Upper lobe of right lung (tissue), 1 donor: ENCODE results near the gene COL18A1. TPM values are rescaled to one million over a fixed set of nuclear protein-coding genes. Genes with fewer than 3 reads are reported as not detected.

Experiments used
- ATAC-seq: fragments of 200-7000 bp; cut with Tn5 transposase; one replicate; pipeline ENCODE4 v1.9.1; 2020; ENCODE audit warnings: mild to moderate bottlenecking, moderate library complexity
- DNase-seq: peaks from one replicate; pipeline ENCODE4 v3.0.0-alpha.2; 2020
- H3K27ac ChIP-seq: fragments of 200-600 bp; one replicate; pipeline ENCODE4 v1.8.0; 2022
- H3K27me3 ChIP-seq: fragments of 200-600 bp; one replicate; pipeline ENCODE4 v1.8.0; 2022; ENCODE audit warnings: mild to moderate bottlenecking
- H3K36me3 ChIP-seq: fragments of 200-600 bp; one replicate; pipeline ENCODE4 v1.8.0; 2022
- H3K4me1 ChIP-seq: fragments of 200-600 bp; one replicate; pipeline ENCODE4 v1.8.0; 2022
- H3K4me3 ChIP-seq: fragments of 200-600 bp; one replicate; pipeline ENCODE4 v1.8.0; 2022; ENCODE audit warnings: mild to moderate bottlenecking
- H3K9me3 ChIP-seq: fragments of 200-600 bp; one replicate; pipeline ENCODE4 v1.8.0; 2022
- intact Hi-C: fragments of 100-400 bp; cut with DNase I; formaldehyde crosslinking; loops from one replicate; pipeline ENCODE4 v1.11.0; 2022
- total RNA-seq: library from RNA; stranded (reverse); fragmentation: NEBNext Ultra II Directional; extraction: Animal tissue kit (Norgen Biotek cat#: 25700); gene quantifications from one replicate; pipeline ENCODE4 v1.2.1, GENCODE V29; 2021
- TF ChIP-seq, protein P1 (sequence below): fragments of 200-600 bp; IDR thresholded peaks from one replicate; pipeline ENCODE4 v1.8.0; 2022; ENCODE audit warnings: antibody characterized with exemption
- donor health status: DM: no; HTN: yes; CAD: no; lungs with severe emphysema.

COL18A1 gene
- total RNA-seq, 1 donor from 2014 or later: 60.4 TPM

DNA sequence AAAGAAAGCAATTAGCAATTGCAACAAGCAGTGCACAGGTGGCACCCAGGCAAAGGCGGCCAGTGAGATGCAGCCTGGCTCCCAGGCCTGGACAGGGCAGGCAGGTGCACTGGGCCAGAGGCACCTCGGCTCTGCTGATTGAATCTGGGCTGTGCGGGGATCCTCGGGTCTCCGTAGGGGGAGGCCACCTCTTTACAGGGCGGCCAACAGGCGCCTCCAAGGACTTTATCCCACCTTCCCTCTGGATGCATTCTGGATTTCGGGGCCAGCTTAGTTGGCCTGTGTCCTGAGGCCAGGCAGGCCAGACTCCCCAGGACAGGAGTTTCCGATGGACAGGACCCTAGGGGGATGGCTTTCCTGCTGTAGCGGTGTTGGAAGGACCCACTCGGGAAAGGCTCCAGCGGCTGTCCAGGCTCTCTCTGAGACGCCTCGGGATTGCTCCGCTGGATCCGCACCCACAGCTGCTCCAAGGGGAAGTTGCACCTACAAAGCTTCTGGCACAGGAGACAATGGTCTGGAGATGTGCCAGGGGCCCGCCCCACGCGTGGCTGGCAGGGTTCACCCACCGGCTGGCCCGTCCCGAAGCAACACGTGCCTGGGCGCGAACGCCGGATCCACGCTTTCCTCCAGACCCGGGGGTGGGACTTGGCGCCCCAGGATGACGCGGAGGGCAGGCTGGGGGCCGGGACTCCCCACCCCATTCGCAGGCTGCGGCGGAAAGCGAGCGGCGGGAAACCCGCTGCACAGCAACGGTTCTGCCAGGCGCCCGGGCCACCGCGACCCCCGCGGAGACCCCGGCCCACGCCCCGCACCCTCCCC, 136.5 kb downstream of the COL18A1 start:
- Histone ChIP-seq H3K36me3 (no peaks in the 10 kb centered on the region), H3K27me3 (no peaks in the 10 kb centered on the region), H3K9me3 (no peaks in the 10 kb centered on the region), H3K4me3 (peak overlapping the region; percentile 55), H3K4me1 (peaks cover 7% of the 10 kb centered on the region), H3K27ac (peak overlapping the region; percentile 36)
- ATAC-seq (peak; percentile 75), DNase-seq (peak; percentile 90)
- TF ChIP-seq, protein P1, sequence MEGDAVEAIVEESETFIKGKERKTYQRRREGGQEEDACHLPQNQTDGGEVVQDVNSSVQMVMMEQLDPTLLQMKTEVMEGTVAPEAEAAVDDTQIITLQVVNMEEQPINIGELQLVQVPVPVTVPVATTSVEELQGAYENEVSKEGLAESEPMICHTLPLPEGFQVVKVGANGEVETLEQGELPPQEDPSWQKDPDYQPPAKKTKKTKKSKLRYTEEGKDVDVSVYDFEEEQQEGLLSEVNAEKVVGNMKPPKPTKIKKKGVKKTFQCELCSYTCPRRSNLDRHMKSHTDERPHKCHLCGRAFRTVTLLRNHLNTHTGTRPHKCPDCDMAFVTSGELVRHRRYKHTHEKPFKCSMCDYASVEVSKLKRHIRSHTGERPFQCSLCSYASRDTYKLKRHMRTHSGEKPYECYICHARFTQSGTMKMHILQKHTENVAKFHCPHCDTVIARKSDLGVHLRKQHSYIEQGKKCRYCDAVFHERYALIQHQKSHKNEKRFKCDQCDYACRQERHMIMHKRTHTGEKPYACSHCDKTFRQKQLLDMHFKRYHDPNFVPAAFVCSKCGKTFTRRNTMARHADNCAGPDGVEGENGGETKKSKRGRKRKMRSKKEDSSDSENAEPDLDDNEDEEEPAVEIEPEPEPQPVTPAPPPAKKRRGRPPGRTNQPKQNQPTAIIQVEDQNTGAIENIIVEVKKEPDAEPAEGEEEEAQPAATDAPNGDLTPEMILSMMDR: no peak
- intact Hi-C loops: no loop called here

DNA sequence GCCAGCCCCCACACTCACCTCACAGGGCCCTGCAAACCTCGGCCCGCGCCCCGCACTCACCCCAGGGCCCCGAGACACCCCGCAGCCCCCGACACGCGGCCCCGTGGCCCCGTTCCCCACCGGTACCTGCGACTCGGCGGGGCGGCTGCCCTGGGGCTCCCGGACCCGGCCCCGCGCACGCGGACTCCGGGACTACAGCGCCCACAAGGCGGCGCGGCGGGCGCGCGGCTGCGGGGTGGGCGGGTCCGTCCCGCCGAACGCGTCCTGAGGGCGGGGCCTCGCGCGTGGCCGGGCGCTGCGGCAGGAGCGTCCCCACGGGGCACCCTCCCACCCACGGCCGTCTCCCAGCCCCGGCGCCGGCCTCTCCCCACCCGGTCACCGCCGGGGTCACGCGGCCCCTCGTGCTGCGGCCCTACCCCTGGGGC, 137.3 kb downstream of the COL18A1 start, which contains the start of gene SLC19A1:
Gene SLC19A1 (minus strand): TSS at position 199 of the 425 bp plus-strand sequence. CDS start 4,481 bp downstream, outside the sequence.
- intact Hi-C loops: no loop called here
- Histone ChIP-seq H3K36me3 (no peaks in the 10 kb centered on the region), H3K27me3 (no peaks in the 10 kb centered on the region), H3K9me3 (no peaks in the 10 kb centered on the region), H3K4me1 (peaks cover 7% of the 10 kb centered on the region), H3K4me3 (peak within 1 kb of the TSS; percentile 55), H3K27ac (peak within 1 kb of the TSS; percentile 55)
- ATAC-seq (peak; percentile 91), DNase-seq (peak; percentile 88)
- TF ChIP-seq, protein P1: peak; percentile 26

DNA sequence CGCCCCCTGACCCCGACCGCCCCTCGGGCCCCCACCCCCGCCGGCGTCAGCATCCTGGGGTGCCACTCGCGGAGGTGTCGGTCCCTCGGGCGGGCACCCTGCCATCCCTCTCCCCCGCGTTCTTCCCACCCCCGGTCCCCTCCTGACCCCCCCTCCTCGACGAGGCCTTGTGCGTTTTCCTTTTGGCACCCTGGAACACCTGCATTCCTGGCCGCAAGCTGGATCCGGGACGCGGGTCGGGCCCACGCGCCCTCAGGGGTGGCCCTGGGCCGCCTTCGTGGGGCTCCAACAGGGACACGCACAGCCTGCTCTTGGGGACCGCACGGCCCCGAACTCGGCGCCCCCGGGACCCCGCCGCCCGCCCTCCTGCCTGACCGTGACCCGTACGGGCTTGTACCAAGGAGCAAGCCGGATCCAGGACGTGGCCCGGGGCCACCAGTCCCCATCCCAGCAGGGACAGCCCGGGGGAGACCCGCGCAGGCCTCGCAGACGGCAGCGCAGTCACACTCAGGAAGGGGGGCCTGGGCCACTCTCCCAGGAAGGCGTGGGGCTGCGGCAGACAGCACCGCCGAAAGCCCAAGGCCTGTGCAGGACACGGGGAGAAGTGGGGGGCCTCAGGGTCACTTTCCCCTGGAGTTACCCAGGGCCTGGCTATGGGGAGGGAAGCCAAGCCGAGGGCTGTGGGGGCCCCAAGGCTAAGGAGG, 137.9 kb downstream of the COL18A1 start:
- TF ChIP-seq, protein P1: no peak
- intact Hi-C loops: no loop called here
- H3K27ac ChIP-seq: peak overlapping the region; percentile 55
- H3K9me3 ChIP-seq: no peaks in the 10 kb centered on the region
- no peaks in the 10 kb centered on the region for H3K27me3 ChIP-seq
- DNase-seq: peak; percentile 70
- H3K4me3 ChIP-seq: peak overlapping the region; percentile 55
- no peaks in the 10 kb centered on the region for H3K36me3 ChIP-seq
- H3K4me1 ChIP-seq: peaks cover 7% of the 10 kb centered on the region
- ATAC-seq: no peak

DNA sequence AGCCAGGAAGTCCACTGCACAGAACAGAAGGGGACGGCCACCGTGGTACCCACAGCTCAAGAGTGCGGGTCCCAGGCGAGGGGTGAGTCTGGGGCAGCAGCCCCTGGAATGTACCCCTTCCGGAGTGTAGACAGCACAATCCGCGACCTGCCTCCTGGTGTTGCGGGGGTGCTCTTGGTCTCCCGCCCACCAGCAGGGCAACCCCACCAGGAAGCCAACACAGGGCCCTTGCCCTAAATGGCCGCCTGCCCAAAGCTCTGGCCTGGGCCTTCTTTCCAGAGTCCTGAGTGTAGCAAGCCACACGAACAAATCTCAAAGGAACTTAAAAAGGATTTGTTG, 138.4 kb downstream of the COL18A1 start:
- Histone ChIP-seq H3K9me3 (no peaks in the 10 kb centered on the region), H3K36me3 (no peaks in the 10 kb centered on the region), H3K4me3 (no peak overlapping the region), H3K27ac (no peak overlapping the region), H3K27me3 (no peaks in the 10 kb centered on the region), H3K4me1 (peaks cover 7% of the 10 kb centered on the region)
- ATAC-seq (no peak), DNase-seq (no peak)
- TF ChIP-seq, protein P1: no peak
- intact Hi-C loops: no loop called here

DNA sequence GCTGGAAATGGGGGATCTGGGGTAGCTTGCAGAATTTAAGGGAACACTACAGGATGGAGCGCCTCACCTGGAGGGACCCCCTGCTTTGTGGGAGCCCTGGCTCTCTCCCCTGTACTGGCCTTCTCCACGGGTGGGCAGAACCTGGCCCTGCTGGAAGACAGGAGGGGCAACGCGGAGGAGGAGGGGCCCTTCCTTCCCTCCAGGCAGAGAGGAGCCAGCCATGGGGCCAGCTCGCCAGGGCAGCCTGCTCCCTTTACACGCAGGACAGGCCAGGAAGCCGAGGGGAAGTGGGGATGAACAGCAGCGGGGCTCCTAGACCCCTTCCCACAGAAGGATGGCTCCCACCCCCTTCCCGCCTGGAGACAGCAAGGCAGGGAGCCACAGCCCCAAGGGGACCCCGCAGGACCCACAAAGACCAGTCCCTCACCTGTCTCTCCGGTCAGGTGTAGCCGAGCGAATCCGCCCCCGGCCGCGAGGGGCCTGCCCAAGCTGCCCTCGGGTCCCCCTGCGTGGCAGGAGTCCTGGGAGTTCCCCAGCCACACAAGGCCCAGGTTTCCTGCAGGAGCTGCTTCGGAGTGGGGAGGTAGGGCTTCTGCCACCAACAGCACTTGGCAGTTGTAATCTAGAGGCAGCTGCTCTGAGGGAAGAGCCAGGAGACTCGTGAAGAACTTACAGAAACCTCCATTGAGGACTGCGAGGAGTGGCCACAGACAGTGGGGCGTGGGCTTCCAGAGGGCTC, 138.9 kb downstream of the COL18A1 start:
- H3K36me3 ChIP-seq: no peaks in the 10 kb centered on the region
- no peaks in the 10 kb centered on the region for H3K27me3 ChIP-seq
- TF ChIP-seq, protein P1: no peak
- ATAC-seq (no peak), DNase-seq (peak; percentile 63)
- intact Hi-C loops: no loop called here
- H3K27ac ChIP-seq: no peak overlapping the region
- H3K4me1 ChIP-seq: peaks cover 7% of the 10 kb centered on the region
- H3K4me3 ChIP-seq: no peak overlapping the region
- no peaks in the 10 kb centered on the region for H3K9me3 ChIP-seq
